SU-DHL-6 (cell line): ENCODE data around the gene AOAH.

Experiments
- H2AFZ ChIP-seq: fragments of 200-600 bp; sonication (generic); 2 replicates; pipeline ENCODE4 v1.6.1; 2014; ENCODE audit warnings: low read depth, mild to moderate bottlenecking, moderate library complexity, mixed read lengths, antibody characterized with exemption, low read length; ENCODE audit not compliant: severe bottlenecking
- H3F3A ChIP-seq: fragments of 200-600 bp; shearing (Covaris generic); 2 replicates; pipeline ENCODE4 v1.6.0; 2016; ENCODE audit warnings: antibody characterized with exemption, mild to moderate bottlenecking; ENCODE audit not compliant: insufficient read depth
- H3K27ac ChIP-seq: fragments of 200-600 bp; sonication (generic); 2 replicates; pipeline ENCODE4 v1.5.1; 2016; ENCODE audit warnings: low read depth, mild to moderate bottlenecking, low read length, moderate library complexity, mixed read lengths
- H3K27me3 ChIP-seq: fragments of 200-600 bp; sonication (generic), shearing (Covaris generic); 2 replicates; pipeline ENCODE4 v1.6.0; 2014; ENCODE audit warnings: mild to moderate bottlenecking, low read length
- H3K36me3 ChIP-seq: fragments of 200-600 bp; sonication (generic); 2 replicates; pipeline ENCODE4 v1.6.1; 2014; ENCODE audit warnings: mild to moderate bottlenecking, low read length, mixed read lengths
- H3K4me2 ChIP-seq: fragments of 300-600, 200-600 bp; shearing (Covaris generic), sonication (generic); 2 replicates; pipeline ENCODE4 v1.6.0; 2014; ENCODE audit warnings: low read length, low read depth, mild to moderate bottlenecking; ENCODE audit not compliant: poor library complexity, severe bottlenecking
- H3K4me3 ChIP-seq: fragments of 200-600 bp; sonication (generic); 2 replicates; pipeline ENCODE4 v1.5.1; 2014; ENCODE audit warnings: antibody characterized with exemption, low read length, mild to moderate bottlenecking, mixed read lengths; ENCODE audit not compliant: insufficient read depth, poor library complexity, severe bottlenecking
- H3K79me2 ChIP-seq: fragments of 200-600 bp; sonication (generic); 2 replicates; pipeline ENCODE4 v1.6.1; 2014; ENCODE audit warnings: mild to moderate bottlenecking, low read length, moderate library complexity; ENCODE audit not compliant: insufficient read depth
- H3K9ac ChIP-seq: fragments of 200-600 bp; sonication (generic); 2 replicates; pipeline ENCODE4 v1.7.0; 2014; ENCODE audit warnings: mild to moderate bottlenecking, low read length
- H3K9me2 ChIP-seq: fragments of 200-600 bp; sonication (generic); replicated peaks from 2 replicates; pipeline ENCODE4 v1.6.1; 2014; ENCODE audit warnings: low read length; ENCODE audit not compliant: insufficient read depth
- H3K9me3 ChIP-seq: fragments of 200-600 bp; sonication (generic); 2 replicates; pipeline ENCODE4 v1.6.1; 2014; ENCODE audit warnings: low read length, mixed read lengths; ENCODE audit not compliant: insufficient read depth
- H4K20me1 ChIP-seq: fragments of 200-600 bp; sonication (generic); 2 replicates; pipeline ENCODE4 v1.6.1; 2014; ENCODE audit warnings: low read depth, mild to moderate bottlenecking, antibody characterized with exemption, low read length, moderate library complexity, mixed read lengths
- EZH2phosphoT487 ChIP-seq: fragments of 200-600 bp; sonication (generic), shearing (Covaris generic); conservative IDR thresholded peaks from 2 replicates; pipeline ENCODE4 v1.6.1; 2018; ENCODE audit warnings: mild to moderate bottlenecking, antibody characterized with exemption, low read length, moderate library complexity, mixed read lengths
- TF ChIP-seq, protein P1 (sequence below): fragments of 200-600 bp; sonication (generic); IDR thresholded peaks from one replicate; pipeline ENCODE4 v1.5.1; 2017; ENCODE audit warnings: antibody characterized with exemption, mild to moderate bottlenecking, low read length, moderate library complexity; ENCODE audit not compliant: insufficient read depth, poor library complexity, severe bottlenecking

AOAH gene

DNA sequence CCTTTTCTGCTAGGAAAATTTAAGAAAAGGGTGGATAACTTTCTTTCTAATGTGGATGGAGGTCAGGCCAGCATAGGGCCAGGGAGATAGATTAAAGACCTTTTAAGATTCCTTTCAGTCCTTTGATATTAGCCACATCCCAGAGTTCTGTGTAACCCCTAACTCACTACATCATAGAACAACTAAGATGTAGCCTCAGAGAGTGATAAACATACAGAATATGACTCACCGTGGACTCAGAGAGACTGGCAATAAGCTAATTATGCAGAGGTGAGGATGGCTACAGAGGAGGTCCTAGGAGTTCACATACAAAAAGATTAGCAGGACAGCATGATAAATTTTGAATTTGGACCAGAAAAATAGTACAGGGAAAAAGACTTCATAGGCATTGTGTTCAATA lies 141.0 kb downstream of the AOAH start:
- no peak overlapping the region for H2AFZ ChIP-seq
- H3K27me3 ChIP-seq, result no peaks in the 10 kb centered on the region; the same call in 1 of the 2 replicates
- TF ChIP-seq, protein P1, sequence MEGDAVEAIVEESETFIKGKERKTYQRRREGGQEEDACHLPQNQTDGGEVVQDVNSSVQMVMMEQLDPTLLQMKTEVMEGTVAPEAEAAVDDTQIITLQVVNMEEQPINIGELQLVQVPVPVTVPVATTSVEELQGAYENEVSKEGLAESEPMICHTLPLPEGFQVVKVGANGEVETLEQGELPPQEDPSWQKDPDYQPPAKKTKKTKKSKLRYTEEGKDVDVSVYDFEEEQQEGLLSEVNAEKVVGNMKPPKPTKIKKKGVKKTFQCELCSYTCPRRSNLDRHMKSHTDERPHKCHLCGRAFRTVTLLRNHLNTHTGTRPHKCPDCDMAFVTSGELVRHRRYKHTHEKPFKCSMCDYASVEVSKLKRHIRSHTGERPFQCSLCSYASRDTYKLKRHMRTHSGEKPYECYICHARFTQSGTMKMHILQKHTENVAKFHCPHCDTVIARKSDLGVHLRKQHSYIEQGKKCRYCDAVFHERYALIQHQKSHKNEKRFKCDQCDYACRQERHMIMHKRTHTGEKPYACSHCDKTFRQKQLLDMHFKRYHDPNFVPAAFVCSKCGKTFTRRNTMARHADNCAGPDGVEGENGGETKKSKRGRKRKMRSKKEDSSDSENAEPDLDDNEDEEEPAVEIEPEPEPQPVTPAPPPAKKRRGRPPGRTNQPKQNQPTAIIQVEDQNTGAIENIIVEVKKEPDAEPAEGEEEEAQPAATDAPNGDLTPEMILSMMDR, result no peak
- TF ChIP-seq EZH2phosphoT487, result no peak
- no peaks in the 10 kb centered on the region for H3F3A ChIP-seq
- no peaks in the 10 kb centered on the region for H3K36me3 ChIP-seq
- H3K9me3 ChIP-seq, result no peaks in the 10 kb centered on the region
- no peak overlapping the region for H3K9ac ChIP-seq
- H3K4me3 ChIP-seq, result no peak overlapping the region
- H3K27ac ChIP-seq, result no peak overlapping the region
- H3K4me2 ChIP-seq, result no peak overlapping the region
- H4K20me1 ChIP-seq, result no peaks in the 10 kb centered on the region
- H3K79me2 ChIP-seq, result no peaks in the 10 kb centered on the region
- H3K9me2 ChIP-seq, result no peaks in the 10 kb centered on the region

DNA sequence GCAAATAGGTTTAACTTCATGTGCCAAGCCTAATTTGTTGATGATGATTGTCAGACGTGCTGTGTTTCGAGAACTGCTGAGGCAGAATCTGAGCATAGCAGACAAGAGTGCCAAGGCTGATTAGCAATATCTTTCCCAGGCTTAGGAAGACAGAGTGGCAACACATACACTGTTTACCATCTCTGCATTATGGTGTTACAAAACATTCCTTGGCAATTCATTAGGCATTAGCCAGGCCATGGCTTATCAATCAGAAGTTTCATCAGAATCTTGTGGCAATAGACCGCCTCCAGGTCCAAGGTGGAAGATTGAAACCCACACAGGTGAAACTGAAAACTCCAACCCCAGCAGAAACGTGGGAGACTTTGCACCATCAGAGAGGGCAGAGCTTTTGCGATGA lies 148.5 kb downstream of the AOAH start:
- Histone ChIP-seq H2AFZ (no peak overlapping the region), H3K9me3 (no peaks in the 10 kb centered on the region), H3F3A (no peaks in the 10 kb centered on the region), H3K4me2 (no peak overlapping the region), H3K36me3 (no peaks in the 10 kb centered on the region), H3K9me2 (no peaks in the 10 kb centered on the region), H3K4me3 (no peak overlapping the region), H3K9ac (no peak overlapping the region), H4K20me1 (no peaks in the 10 kb centered on the region), H3K79me2 (no peaks in the 10 kb centered on the region), H3K27ac (no peak overlapping the region), H3K27me3 (peaks cover 7% of the 10 kb centered on the region; the same call in 1 of the 2 replicates)
- TF ChIP-seq EZH2phosphoT487, result no peak
- TF ChIP-seq, protein P1, result no peak

DNA sequence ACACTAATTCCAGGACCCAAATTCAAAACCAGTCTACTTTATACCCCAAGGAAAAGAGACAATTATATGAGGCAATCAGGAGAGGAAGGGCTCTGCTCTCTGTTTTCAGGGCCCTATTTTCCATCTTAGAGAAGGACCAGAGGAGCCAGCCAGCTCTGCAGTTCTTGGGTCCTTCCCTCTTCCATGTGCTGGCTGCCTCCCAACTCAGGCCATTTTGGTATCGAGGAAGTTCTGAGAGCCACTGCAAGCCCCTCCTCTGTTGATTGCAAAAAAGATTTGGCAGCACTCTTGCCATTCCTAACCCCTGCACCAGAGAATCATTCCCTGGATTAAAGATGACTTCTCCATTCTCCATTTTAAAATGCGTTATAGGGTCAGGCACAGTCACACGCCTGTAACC lies 151.2 kb downstream of the AOAH start:
- 0 out of 2 replicates have a peak, but pooled peaks cover 7% of the 10 kb centered on the region for H3K27me3 ChIP-seq
- H3K9ac ChIP-seq, result no peak overlapping the region
- no peaks in the 10 kb centered on the region for H3F3A ChIP-seq
- no peaks in the 10 kb centered on the region for H3K9me2 ChIP-seq
- H3K4me2 ChIP-seq, result no peak overlapping the region
- no peak overlapping the region for H3K27ac ChIP-seq
- H4K20me1 ChIP-seq, result no peaks in the 10 kb centered on the region
- H3K79me2 ChIP-seq, result no peaks in the 10 kb centered on the region
- TF ChIP-seq, protein P1, result no peak
- no peak for TF ChIP-seq EZH2phosphoT487
- no peak overlapping the region for H2AFZ ChIP-seq
- H3K4me3 ChIP-seq, result no peak overlapping the region
- no peaks in the 10 kb centered on the region for H3K9me3 ChIP-seq
- H3K36me3 ChIP-seq, result no peaks in the 10 kb centered on the region
